Measurements from ENCODE around the gene MAP4K3.
A peak's percentile ranks its signal among the peaks of the same experiment; 100 is the strongest.

The MAP4K3 gene

GRCh38 chr2:39234754-39235153 is 202.3 kb downstream of the MAP4K3 start:
- no peak for DNase-seq

GRCh38 chr2:39232141-39232540 is 204.9 kb downstream of the MAP4K3 start:
- no peak for DNase-seq

GRCh38 chr2:39228413-39229209 is 208.5 kb downstream of the MAP4K3 start:
- no peak for DNase-seq

- peak; percentile 57 for DNase-seq
Measured at GRCh38 chr2:39227628-39228412, 209.3 kb downstream of the MAP4K3 start.

- DNase-seq: peak; percentile 13
Measured at GRCh38 chr2:39225567-39225966, 211.5 kb downstream of the MAP4K3 start.

- no peak for DNase-seq
Measured at GRCh38 chr2:39223909-39224308, 213.2 kb downstream of the MAP4K3 start.

GRCh38 chr2:39221459-39221858 is 215.6 kb downstream of the MAP4K3 start:
- no peak for DNase-seq

GRCh38 chr2:39220136-39220535 is 216.9 kb downstream of the MAP4K3 start:
- no peak for DNase-seq

GRCh38 chr2:39218391-39218790 is 218.7 kb downstream of the MAP4K3 start:
- DNase-seq: no peak

- DNase-seq: no peak
Measured at GRCh38 chr2:39217192-39217550, 219.9 kb downstream of the MAP4K3 start.

- peak; percentile 37 for DNase-seq
Measured at GRCh38 chr2:39216346-39217191, 220.5 kb downstream of the MAP4K3 start.

GRCh38 chr2:39215545-39215944 is 221.5 kb downstream of the MAP4K3 start:
- DNase-seq: no peak

- DNase-seq: no peak
Measured at GRCh38 chr2:39213015-39213414, 224.1 kb downstream of the MAP4K3 start.

GRCh38 chr2:39210846-39211245 is 226.2 kb downstream of the MAP4K3 start:
- DNase-seq: no peak

- no peak for DNase-seq
Measured at GRCh38 chr2:39203382-39203781, 233.7 kb downstream of the MAP4K3 start.

GRCh38 chr2:39202639-39203369 is 234.3 kb downstream of the MAP4K3 start:
- DNase-seq: peak; percentile 1

All from MV-4-11 (cell line).